ENCODE data around the gene TMEM154.
"Not testable (repeated sequence)": the region's sequence is repeated elsewhere in the genome, so short reads cannot be mapped to it uniquely, and the experiment has no call there.

The TMEM154 gene

GRCh38 chr4:152665691-152666395, 14.0 kb downstream of the TMEM154 start:
- no peak for DNase-seq (ENCODE audit: low spot score)

GRCh38 chr4:152664067-152664378, 15.8 kb downstream of the TMEM154 start:
- DNase-seq (ENCODE audit: low spot score): not testable (repeated sequence)

GRCh38 chr4:152663203-152664066, 16.4 kb downstream of the TMEM154 start:
- DNase-seq (ENCODE audit: low spot score): no peak

- DNase-seq (ENCODE audit: low spot score): no peak
These were observed 18.1 kb downstream of the TMEM154 start for GRCh38 chr4:152661649-152662048.

- DNase-seq (ENCODE audit: low spot score): no peak
These were observed 19.3 kb downstream of the TMEM154 start for GRCh38 chr4:152660526-152660925.

- no peak for DNase-seq (ENCODE audit: low spot score)
These were observed 20.0 kb downstream of the TMEM154 start for GRCh38 chr4:152659806-152660205.

- DNase-seq (ENCODE audit: low spot score): no peak
These were observed 22.1 kb downstream of the TMEM154 start for GRCh38 chr4:152657657-152658056.

GRCh38 chr4:152655272-152656129, 24.3 kb downstream of the TMEM154 start:
- DNase-seq (ENCODE audit: low spot score): no peak

- DNase-seq (ENCODE audit: low spot score): no peak
These were observed 27.7 kb downstream of the TMEM154 start for GRCh38 chr4:152652102-152652501.

GRCh38 chr4:152651473-152652060, 28.2 kb downstream of the TMEM154 start:
- no peak for DNase-seq (ENCODE audit: low spot score)

GRCh38 chr4:152646221-152646620, 33.6 kb downstream of the TMEM154 start:
- DNase-seq (ENCODE audit: low spot score): no peak

- DNase-seq (ENCODE audit: low spot score): no peak
These were observed 35.7 kb downstream of the TMEM154 start for GRCh38 chr4:152644130-152644529.

GRCh38 chr4:152643153-152644035, 36.4 kb downstream of the TMEM154 start:
- no peak for DNase-seq (ENCODE audit: low spot score)

GRCh38 chr4:152640058-152640921, 39.5 kb downstream of the TMEM154 start:
- peak; percentile 40 for DNase-seq (ENCODE audit: low spot score)

- DNase-seq (ENCODE audit: low spot score): no peak
These were observed 43.9 kb downstream of the TMEM154 start for GRCh38 chr4:152635851-152636250.

- peak; percentile 14 for DNase-seq (ENCODE audit: low spot score)
These were observed 45.6 kb downstream of the TMEM154 start for GRCh38 chr4:152634110-152634760.

- no peak for DNase-seq (ENCODE audit: low spot score)
These were observed 46.7 kb downstream of the TMEM154 start for GRCh38 chr4:152633118-152633517.

GRCh38 chr4:152630324-152630723, 49.5 kb downstream of the TMEM154 start:
- DNase-seq (ENCODE audit: low spot score): no peak

GRCh38 chr4:152629908-152630307, 49.9 kb downstream of the TMEM154 start:
- DNase-seq (ENCODE audit: low spot score): no peak

GRCh38 chr4:152628128-152628527, 51.7 kb downstream of the TMEM154 start:
- no peak for DNase-seq (ENCODE audit: low spot score)

Measured in RKO (cell line).